ENCODE data around the gene BMF.

Gene BMF

GRCh38 chr15:40047415-40048210 lies 61.1 kb downstream of the BMF start:
- peak; percentile 72 for DNase-seq

GRCh38 chr15:40046721-40047414 lies 61.8 kb downstream of the BMF start:
- no peak for DNase-seq

- DNase-seq, result no peak
Measured at GRCh38 chr15:40045572-40046217, 63.0 kb downstream of the BMF start.

GRCh38 chr15:40044717-40045571 lies 63.7 kb downstream of the BMF start:
- DNase-seq, result peak; percentile 86

- no peak for DNase-seq
Measured at GRCh38 chr15:40043927-40044716, 64.6 kb downstream of the BMF start.

GRCh38 chr15:40042791-40043320 lies 65.8 kb downstream of the BMF start:
- no peak for DNase-seq

GRCh38 chr15:40040770-40041169 lies 67.9 kb downstream of the BMF start:
- DNase-seq, result no peak

GRCh38 chr15:40040293-40040635 lies 68.4 kb downstream of the BMF start:
- DNase-seq, result no peak

- DNase-seq, result peak; percentile 94
Measured at GRCh38 chr15:40038638-40039543, 69.8 kb downstream of the BMF start, which contains the start of gene SRP14. SRP14 (minus strand) TSS chr15:40039181; CDS start chr15:40039116, 65 bp downstream.

- DNase-seq, result no peak
Measured at GRCh38 chr15:40038275-40038637, 70.4 kb downstream of the BMF start.

Data from CD4-positive, alpha-beta T cell treated with Interleukin-10 for 1 hour (primary cell).